Suppressor macrophage treated with lipopolysaccharide for 4 hours (primary cell): ENCODE data around the gene MSI2.

ENCODE experiments used
- DNase-seq: peaks from one replicate; pipeline ENCODE4 v3.0.0-alpha.2; 2020

The MSI2 gene

DNA sequence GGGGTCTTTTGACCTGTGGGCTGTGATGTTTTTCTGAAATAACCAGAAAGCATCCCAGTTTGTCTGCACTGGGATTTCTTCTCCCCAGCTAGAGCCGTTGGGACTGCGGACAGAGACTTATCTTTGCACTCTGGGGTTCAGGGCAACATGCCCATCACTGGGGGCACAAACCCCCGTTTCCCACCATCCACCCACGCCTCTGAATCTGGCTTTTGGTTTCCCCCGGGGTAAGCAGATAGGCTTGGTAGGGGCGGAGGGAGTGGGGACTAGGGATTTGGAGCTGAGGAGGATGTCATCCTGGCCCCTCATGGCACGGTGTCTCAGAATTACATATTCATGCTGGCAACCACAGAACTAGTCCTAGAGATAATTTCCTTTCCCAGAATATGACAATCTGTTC, 420.2 kb downstream of the MSI2 start:
- no peak for DNase-seq

DNA sequence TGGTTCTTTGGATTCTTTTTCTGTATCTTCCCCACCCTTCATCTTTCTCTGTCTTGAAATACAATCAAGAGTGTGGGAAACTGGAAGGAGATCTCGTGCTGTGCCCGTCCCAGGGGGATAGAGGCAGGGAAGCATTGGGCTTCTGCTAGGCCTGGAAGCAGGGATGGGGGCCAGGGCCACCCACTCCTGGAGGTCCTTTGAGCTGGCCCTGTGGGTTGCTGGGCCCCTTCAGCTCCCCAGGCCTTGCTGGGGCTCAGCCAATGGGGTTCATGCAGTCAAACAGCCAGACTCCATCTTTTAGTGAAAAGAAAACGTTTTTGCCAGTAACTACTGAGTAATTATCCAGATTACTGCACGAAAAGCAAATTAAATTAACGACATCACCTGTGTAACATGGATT, 421.0 kb downstream of the MSI2 start:
- no peak for DNase-seq

DNA sequence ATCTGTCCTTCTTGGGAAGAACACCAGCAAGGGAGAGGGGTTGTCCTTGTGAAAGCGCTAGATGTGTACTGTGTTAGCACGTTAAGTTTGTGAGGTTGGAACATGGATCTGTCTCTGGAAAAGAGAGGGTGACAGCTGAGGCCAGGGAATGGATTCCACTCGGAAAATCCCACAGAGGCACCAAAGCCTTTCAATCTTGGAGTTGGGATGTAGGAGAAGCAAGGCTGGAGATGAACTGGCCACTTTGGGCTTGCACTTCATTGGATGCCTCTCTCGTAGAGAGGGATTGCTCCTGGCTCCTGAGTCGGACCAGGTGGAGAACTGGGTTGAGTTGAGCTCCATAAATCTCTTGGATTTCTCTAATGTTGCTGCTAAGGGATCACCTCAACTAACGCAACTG, 421.5 kb downstream of the MSI2 start:
- DNase-seq: no peak

DNA sequence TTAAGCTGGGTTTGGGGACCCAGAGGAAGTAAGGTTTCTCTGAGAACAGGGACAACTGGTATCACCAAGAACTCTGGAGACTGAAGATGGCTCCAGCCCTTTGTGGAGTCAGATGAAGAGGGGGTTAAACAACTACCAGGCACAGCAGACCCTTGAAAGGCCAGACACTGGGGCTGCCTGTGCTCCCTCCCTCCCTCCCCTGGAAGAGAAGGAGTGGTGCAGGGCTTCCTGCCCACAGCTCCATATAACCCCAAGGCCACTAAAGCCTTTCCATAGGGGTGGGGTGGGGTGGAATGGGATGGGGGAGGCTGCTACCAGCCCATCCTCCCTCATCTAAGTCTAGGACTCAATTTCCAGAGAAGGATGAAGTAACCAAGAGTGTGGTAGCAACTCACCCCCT, 422.1 kb downstream of the MSI2 start:
- no peak for DNase-seq

DNA sequence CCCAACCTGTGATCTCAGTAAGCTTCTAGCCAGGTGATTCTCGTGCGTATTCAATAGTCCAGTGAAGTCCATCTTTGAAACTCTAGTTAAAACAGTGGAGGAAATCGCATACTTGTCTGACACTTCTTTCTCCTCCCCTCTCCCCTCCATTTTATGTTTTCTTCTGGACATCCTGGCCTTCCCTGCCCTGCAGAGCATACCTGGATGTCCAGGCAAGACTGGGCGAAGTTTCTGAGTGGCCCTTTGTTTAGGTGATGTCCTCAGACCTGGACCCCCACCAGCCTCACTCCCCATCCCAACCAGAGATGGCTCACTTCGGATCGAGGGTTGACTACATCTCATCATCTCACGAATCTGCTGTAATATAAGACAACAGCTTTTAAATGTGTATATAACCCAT, 423.0 kb downstream of the MSI2 start:
- no peak for DNase-seq

DNA sequence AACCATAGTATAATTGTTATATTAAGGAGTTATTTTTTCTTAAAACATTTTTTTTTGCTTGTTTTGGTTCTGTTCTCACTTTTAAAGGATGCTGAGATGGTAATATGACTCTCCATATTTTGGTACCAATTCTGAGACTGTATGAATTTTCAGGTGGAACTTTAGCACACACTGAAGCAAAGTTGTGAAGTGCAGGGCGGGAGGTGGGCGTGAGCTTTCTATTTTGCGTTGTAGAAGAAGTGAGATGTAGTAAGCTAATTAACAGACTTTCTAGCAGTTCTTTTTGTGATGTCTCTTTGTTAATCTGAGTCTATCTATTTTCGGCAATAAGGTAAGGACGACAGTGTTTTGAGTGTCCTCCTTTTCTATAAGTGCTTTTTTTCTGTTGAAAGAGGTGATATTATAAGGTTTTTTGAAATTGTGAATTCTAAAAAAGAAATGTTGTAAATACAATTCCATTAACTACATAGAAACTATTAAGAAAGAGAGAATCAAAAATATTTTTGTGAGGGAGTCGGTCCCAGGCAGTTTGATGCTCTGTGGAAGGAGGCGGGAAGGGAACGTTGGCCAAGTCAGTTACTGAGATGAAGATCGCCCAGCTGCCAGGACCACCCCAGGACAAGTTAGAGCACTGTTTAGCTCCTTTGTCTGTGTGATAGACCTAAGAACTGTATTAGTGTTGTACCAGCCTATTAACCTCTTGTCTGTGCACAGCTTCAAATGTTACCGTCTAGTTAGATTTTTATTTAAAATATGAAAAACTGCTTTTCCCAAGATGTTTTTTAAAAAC, 423.8 kb downstream of the MSI2 start:
- no peak for DNase-seq

DNA sequence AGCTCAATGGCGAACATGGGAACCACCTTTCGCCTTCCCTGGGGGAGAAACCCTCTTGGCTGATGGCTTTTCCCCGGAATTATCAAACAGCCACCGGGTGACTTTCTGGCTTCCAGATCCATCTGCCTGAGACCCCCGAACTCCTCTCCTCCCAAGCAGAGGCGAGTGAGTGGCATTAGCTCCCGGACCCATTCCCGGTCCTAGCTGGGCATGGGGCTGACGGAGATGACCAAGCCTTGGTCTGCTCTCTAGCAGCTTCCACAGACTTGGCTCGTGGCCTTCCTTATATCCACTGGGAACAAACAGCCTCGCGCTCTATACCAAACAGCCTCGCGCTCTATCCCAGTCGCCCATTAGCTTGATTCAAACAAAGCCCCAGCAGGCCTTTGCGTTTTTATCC, 426.4 kb downstream of the MSI2 start:
- no peak for DNase-seq

DNA sequence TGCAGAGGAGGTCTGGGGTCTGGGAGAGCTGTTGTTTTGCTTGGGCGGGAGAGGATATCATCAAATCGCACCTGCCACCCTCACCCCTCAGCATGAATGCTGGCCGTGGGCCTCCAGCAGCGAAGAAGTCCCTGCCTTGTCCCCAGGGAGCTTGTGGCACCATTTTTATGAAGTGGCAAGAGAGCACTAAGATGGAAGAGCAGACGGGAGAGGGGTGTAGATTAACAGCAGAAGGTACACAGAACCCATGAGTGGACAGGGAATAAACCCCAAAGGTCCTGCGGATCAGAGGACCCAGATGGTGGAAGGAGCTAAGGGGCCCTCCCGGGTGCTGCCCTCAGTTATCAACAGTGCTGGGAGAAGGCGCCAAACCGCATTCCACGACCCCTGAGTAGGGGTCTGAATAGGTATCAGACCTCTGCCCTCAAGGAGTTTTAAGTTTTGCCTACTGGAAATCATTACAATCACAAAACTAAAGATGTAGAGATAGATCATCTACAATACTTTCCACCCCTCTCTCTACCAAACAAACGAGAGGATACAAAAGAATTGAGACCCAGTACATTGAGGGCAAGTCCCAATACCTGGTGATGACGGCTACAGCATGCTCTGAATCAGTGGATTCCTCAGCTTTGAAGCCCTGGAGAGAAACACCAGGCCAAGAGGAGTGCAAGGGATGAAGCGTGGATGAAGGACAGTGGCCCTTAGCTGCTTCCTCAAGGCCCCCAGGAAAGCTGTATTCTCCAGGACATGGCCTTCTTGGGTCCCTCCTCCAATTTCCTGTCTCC, 428.6 kb downstream of the MSI2 start:
- no peak for DNase-seq

DNA sequence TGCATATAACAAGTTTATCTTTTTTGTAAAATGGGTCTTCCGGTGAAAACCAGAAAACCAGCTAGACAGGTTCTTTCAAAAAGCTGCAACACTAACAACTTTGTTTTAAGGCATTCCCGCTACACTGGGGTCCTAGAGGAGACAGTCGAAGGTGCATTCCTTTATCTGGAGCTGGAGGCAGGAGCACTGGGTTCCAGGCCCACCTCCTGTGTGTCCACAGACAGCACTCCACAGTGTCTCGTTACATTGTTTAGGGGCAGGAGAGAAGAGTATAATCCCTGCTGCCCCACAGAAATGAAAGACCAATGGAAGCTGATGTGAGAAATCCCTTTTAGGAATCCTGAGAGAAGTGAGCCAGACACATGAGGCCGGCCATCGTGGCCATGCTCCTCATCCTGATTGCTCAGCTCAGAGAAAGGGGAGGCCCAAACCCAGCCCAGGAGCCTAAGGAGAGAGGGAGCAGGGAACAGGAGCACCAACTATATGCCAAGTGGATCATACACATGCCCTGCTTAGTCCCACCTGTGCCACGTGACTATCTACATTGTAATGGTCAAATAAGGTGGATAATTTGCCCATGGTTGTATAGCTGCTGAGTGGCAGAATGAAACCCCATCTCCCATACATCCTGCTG, 429.3 kb downstream of the MSI2 start:
- DNase-seq: no peak

DNA sequence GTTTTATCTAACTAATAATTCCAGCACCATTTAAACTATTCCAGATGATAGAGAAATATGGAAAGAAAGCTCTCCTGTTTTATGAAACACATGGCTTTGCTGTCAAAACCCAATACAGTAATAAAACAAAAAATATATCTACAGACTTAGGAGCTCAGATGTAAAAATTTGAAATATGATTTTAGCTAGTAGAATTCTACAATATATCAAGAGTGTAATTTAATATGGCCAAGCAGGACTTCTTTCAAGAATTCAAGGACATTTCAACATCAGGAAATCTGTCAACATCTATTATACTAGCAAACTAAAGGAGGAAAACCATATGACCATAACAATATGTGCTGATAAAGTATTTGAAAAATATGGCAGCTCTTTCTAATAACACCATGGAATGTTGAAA, 431.3 kb downstream of the MSI2 start:
- DNase-seq: no peak

DNA sequence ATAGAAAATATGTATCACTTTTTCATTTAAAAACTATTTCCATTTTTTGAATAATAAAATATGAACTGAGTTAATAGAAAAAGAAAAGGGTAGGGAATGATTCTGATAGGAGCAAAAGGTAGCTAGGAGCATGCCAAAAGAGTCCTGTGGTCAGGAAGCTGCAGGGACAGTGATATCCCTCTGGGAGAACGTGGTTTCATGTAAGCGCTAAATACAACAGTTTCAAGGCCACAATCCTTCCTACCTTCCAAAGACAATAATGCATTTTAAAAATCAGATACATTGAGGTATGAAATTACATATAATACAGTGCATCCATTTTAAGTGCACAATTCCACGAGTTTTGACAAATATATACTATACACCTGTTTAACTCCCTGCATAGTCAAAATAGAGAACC, 432.9 kb downstream of the MSI2 start:
- no peak for DNase-seq

DNA sequence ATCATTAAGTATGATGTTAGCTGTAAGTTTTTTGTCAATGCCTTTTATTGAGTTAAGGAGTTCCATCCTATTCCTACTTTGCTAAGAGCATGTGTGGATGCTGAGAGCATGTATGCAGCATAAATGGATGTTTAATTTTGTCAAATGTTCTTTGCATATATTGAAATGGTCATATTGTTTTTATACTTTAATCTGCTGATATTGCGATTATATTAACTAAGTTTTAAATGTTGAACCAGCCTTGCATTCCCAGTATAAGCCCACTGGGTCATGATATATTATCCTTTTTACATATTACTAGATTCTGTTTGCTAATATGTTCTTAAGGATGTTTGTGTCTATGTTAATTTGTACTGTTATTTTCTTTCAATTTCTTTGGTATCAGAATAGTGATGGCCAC, 435.6 kb downstream of the MSI2 start:
- no peak for DNase-seq

DNA sequence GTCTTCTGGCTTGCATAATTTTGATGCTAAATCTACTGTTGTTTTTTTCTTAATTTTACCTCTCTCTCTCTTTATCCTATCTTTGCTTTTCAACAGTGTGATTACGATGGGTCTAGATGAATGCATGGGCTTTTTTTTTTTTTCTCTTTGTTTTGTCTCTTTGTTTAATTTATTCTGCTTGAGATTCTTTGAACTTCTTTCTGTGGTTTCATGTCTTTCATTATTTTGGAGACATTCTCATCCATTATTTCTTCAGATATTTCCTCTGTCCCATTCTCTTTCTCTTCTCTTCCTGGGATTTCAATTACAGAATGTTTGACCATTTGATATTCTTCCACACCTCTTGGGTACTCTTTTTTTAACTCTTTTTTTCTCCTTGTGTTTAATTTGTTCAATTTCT, 436.4 kb downstream of the MSI2 start:
- DNase-seq: no peak

DNA sequence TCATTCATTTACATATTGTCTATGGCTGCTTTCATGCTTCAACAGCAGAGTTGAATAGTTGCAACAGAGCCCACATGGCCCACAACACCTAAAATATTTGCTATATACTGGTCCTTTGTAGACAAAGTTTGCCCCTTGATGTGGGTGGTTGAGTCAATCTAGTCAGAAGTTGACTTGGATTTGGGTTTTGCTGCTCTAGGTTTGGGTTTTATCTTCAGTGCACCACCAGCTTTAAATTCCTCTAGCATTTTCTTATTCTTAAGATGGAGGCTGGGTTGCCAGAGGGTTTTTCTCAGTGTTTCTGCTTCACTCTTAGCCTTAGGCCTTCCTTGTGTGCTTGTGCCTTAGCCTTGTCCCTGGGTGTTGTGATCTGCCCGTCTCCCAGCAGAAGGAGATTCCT, 437.7 kb downstream of the MSI2 start:
- DNase-seq: no peak

DNA sequence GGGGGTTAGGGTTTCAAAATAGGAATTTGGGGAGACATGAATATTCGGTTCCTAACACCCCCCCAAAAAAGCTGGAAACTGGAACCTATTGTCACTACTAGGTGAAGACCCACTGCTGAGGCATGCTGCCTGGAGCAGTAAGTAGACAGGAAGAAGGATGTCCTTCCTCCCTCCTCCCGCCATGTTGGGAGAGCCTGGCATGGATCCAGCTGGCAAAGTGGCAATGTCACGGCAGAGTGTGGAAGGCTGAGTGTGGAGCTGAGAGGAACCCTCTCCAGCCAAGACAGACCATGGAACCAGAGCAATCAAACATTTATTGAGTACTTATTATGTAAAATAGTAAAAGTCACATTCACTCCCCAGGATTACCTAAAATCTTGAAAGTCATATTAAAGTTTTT, 439.7 kb downstream of the MSI2 start:
- DNase-seq: no peak

DNA sequence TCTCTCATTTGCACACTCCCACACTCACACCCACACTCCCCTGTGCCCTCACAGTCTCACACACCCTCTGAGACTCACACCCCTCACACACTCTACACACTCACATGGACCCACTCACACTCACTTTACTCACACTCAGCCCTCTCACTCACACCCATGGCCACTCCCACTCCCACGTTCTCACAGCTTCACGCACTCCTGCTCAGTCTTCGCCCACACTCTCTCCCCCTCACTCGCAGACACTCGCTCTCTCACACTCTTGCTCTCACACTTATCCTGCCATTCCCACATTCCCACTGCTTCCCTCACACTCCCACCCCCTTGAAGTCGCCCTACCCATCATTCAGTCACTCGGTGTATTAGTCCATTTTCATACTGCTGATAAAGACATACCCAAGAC, 440.9 kb downstream of the MSI2 start:
- no peak for DNase-seq

DNA sequence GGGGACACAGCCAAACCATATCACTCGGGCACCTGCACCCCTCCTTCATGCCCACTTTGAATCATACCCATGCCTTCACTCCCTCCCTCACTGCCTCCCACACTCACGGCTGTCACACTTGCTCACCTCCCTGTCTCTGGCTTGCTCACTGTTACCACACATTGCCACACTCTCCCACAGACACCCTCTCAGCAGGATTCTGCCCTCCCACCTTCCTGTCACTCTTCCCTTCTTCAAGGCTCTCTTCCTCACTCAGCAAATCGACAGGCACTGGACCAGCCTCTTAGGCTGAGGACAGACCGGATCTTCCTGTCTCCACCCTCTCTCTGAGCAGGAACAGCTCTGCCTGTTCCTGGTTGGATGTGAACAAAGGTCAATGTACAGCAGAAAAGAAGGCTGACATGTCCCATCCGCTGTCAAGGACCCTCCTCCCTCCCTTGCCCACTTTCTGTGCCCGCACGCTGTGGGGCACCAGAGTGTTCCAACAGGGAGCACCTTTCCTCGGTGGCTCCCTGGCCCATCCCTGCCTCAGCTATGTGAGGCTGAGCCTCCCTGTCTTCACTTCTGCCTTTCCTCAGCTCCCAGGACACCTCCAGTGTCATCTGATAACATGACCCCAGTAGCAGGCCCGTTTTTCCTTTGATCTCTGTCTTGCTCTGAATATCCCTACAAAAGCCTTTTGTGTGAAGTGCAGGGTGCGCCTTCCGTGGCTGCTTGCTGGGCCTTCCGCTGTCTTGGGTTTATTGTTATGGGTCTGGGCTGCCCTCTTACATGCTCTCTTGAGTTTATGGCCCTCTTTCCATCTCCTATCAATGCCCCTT, 441.8 kb downstream of the MSI2 start:
- DNase-seq: no peak

DNA sequence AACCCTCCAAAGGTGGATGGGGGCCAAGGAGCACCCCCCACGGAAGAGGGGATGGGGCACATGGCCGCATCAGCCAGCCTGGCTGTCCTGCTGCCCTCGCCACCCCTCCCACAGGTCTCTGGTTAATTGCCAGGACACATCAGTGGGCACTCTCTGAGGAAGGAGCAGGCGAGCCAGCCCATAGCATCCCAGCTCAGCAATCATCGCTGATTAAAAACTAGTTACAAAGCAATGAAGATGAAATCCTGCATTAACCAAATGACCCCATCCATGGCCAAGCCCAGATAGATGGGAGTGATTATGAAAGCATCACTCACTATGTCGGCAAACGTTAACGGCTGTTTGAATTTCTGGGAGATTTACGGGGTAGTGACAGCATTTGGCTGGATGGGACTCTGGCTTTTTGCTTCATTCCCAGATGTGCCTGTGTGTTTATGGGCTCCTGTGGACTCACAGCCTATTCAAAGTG, 443.5 kb downstream of the MSI2 start:
- DNase-seq: no peak

DNA sequence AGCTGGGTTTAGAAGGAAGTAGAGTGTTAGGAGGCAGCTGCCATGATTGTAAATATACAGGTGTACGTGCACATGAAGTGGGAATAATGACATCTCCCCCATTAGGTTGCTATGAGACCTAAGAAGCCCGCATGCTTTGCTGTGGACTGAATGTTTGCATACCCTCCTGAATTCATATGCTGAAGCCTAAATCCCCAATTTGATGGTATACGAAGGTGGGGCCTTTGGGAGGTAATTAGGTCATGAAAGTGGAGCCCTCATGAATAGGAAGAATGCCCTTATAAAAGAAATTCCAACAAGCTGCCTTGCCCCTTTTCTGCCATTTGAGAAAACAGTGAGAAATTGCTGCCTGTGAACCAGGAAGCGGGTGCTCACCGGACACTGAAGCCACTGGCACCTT, 444.8 kb downstream of the MSI2 start:
- DNase-seq: no peak

DNA sequence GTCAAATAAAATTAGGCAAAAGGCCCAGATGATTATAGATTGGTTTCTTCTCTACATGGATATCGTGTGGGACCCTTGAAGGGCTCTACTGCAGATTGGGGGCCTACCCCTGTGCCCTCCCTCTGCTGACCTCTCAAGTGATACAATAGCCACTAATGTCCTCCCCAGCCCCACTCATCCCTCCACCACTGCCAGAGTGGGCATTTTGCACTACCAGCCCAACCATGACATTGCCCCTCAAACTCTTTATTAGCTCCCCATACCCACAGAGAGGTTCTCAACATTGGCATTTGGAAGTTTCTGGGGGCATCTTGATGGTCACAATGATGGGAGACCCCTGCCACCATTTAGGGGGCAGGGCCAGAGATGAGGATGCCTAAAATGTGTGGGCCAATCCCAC, 446.9 kb downstream of the MSI2 start:
- DNase-seq: no peak

DNA sequence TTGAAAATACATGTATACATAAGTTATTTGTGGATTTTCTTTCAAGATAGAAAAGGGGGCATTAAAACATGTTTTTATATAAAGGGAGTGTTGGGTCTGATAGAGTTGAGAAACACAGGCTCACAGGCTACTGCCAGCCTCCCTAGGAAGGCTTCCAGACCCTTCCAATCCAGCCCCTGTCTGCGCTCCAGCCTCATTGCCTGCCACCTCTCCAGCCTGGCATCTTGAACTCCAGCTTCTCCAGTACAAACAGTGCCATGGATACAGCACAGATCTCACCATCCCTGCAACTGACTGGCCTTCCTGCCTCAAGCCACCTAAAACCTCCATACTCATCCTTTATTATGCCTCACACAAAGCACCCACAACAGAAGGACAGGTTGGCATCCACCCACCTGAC, 448.1 kb downstream of the MSI2 start:
- DNase-seq: no peak

DNA sequence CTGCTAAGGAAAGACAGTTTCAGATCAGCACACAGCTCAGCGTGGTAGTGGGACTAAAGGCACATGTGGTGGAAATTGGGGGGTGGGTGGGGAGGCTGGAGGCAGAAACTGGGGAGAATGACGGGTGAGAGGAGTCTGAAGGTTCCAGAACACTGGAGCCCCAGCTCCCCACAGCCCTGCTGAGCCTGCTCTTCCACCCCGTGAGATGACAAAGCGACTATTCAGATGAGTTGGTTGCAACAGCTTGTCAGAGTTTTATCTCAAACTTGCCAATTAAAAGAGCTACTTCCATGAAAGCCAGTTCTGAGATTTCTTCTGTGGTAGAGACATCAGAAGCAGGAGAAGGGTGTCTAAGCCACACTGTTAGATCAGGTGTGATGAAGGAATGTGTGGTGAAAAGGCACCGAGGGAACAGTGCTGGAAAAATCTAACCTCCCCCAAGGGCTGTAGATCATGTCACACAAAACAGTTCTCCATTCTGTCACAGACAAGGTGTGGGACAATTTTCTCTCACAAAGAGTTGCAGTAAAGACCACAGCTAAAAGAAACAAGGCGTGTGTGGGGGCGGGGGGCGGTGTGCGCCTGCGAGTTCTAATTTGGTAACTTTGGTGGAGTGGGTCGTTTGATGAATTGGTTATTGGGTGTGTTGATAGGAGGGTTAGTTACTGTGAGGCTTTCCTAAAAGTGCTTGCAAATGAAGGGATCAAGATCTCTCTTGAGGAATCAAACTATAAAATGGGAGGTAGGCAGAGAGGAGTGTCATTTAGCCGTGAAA, 449.8 kb downstream of the MSI2 start:
- DNase-seq: no peak
